Peyer's patch (tissue), 4 donors: Measurements from ENCODE around the gene CLTB.

Experiments used
- POLR2A ChIP-seq, 2 donors: fragments of 450-650 bp; IDR thresholded peaks; one replicate each; pipeline ENCODE4 v1.5.1; 2017; ENCODE audit warnings: antibody characterized with exemption in 2 of 2, mild to moderate bottlenecking in 2 of 2, moderate library complexity in 2 of 2
- TF ChIP-seq, protein P1 (sequence below), 6 experiments: fragments of 450-650 bp in 4 of 6; fragments of 200-600 bp in 2 of 6; sonication (generic) in 1 of 6; IDR thresholded peaks; one replicate each; pipeline ENCODE4 v1.5.1; 2017 to 2019; ENCODE audit warnings: antibody characterized with exemption in 6 of 6, mild to moderate bottlenecking in 3 of 6, moderate library complexity in 1 of 6

- TF ChIP-seq, protein P1, sequence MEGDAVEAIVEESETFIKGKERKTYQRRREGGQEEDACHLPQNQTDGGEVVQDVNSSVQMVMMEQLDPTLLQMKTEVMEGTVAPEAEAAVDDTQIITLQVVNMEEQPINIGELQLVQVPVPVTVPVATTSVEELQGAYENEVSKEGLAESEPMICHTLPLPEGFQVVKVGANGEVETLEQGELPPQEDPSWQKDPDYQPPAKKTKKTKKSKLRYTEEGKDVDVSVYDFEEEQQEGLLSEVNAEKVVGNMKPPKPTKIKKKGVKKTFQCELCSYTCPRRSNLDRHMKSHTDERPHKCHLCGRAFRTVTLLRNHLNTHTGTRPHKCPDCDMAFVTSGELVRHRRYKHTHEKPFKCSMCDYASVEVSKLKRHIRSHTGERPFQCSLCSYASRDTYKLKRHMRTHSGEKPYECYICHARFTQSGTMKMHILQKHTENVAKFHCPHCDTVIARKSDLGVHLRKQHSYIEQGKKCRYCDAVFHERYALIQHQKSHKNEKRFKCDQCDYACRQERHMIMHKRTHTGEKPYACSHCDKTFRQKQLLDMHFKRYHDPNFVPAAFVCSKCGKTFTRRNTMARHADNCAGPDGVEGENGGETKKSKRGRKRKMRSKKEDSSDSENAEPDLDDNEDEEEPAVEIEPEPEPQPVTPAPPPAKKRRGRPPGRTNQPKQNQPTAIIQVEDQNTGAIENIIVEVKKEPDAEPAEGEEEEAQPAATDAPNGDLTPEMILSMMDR (IDR thresholded peaks at IDR 0.05), result no peak
- TF ChIP-seq POLR2A (IDR thresholded peaks at IDR 0.05), result no peak
Observed at GRCh38 chr5:176429972-176430371, 13.6 kb upstream of the CLTB start.
